ENCODE measurements around the gene CNTN4. TPM values are rescaled to one million over a fixed set of nuclear protein-coding genes. Genes with fewer than 3 reads are reported as not detected.

The CNTN4 gene
- total RNA-seq, 4 donors from 2014 or later, result 47.7 to 106 (median 83.3) TPM

DNA sequence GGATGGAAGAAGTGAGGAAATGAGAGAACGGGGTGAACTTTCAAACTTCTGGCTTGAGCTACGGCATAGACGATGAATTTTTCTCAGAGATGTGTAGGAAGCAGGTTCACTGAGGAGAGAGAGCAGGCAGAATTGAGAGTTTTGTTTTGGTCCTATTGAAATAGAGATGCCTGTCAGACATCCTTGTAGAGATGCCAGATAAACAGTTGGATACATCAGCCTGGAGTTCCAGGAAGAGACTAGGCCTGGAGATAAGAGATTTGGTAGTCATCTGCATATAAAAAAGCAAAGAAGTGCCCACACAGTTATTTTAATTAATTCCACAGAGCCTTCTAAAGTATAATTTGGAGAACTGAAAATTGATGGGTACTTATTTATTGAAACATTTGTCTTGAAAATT, 515.9 kb downstream of the CNTN4 start:
- WGBS, 2 donors, result 87 to 97% methylated on average over 3 of the region's 3 CpGs
- TF ChIP-seq, protein P1, sequence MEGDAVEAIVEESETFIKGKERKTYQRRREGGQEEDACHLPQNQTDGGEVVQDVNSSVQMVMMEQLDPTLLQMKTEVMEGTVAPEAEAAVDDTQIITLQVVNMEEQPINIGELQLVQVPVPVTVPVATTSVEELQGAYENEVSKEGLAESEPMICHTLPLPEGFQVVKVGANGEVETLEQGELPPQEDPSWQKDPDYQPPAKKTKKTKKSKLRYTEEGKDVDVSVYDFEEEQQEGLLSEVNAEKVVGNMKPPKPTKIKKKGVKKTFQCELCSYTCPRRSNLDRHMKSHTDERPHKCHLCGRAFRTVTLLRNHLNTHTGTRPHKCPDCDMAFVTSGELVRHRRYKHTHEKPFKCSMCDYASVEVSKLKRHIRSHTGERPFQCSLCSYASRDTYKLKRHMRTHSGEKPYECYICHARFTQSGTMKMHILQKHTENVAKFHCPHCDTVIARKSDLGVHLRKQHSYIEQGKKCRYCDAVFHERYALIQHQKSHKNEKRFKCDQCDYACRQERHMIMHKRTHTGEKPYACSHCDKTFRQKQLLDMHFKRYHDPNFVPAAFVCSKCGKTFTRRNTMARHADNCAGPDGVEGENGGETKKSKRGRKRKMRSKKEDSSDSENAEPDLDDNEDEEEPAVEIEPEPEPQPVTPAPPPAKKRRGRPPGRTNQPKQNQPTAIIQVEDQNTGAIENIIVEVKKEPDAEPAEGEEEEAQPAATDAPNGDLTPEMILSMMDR (IDR thresholded peaks at IDR 0.05), result no peak
- no peak for TF ChIP-seq EP300 (IDR thresholded peaks at IDR 0.05)
- TF ChIP-seq POLR2A (IDR thresholded peaks at IDR 0.05), result no peak

GRCh38 chr3:2615080-2615479, 516.4 kb downstream of the CNTN4 start:
- no peak for TF ChIP-seq EP300 (IDR thresholded peaks at IDR 0.05)
- TF ChIP-seq, protein P1 (IDR thresholded peaks at IDR 0.05), result no peak
- Histone ChIP-seq H3K9me3 (no peaks in the 10 kb centered on the region), H3K27me3 (no peaks in the 10 kb centered on the region), H3K27ac (no peak overlapping the region), H3K4me3 (no peak overlapping the region), H3K4me1 (no peaks in the 10 kb centered on the region), H3K36me3 (no peaks in the 10 kb centered on the region)
- no peak for DNase-seq (ENCODE audit: low spot score in 2 of 2)

More for the DNA sequence above, 515.9 kb downstream of the CNTN4 start:
- H3K4me1 ChIP-seq, result no peaks in the 10 kb centered on the region
- no peaks in the 10 kb centered on the region for H3K27me3 ChIP-seq
- no peaks in the 10 kb centered on the region for H3K9me3 ChIP-seq
- DNase-seq (ENCODE audit: low spot score in 2 of 2), result no peak
- no peak overlapping the region for H3K27ac ChIP-seq
- no peaks in the 10 kb centered on the region for H3K36me3 ChIP-seq
- H3K4me3 ChIP-seq, result no peak overlapping the region

DNA sequence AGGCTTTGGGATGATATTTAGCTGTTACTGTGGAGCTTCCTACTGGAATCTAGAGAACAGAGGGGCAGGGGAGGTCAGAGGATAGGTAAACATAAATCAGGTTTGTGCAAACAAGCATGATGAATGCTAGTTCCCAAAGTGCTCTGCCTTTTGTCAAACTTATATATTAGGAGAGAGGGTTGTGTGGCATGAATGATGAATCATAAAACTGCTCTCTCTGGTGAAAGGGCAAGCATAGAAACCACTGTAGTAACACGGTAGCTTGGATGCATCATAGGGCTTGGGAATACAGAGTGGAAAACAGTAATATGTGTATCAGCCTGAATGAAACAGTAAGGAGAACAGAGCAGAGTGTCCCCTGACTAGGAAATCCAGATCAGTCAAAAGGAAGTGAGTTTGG, 524.8 kb downstream of the CNTN4 start:
- Histone ChIP-seq H3K4me1 (no peaks in the 10 kb centered on the region), H3K4me3 (no peak overlapping the region), H3K27me3 (no peaks in the 10 kb centered on the region), H3K27ac (no peak overlapping the region), H3K36me3 (no peaks in the 10 kb centered on the region), H3K9me3 (no peaks in the 10 kb centered on the region)
- DNase-seq (ENCODE audit: low spot score in 2 of 2), result no peak
- 8 to 14% methylated on average over 1 of the region's 1 CpG for WGBS, 2 donors
- TF ChIP-seq POLR2A (IDR thresholded peaks at IDR 0.05) (no peak), EP300 (IDR thresholded peaks at IDR 0.05) (no peak)
- TF ChIP-seq, protein P1 (IDR thresholded peaks at IDR 0.05), result no peak

GRCh38 chr3:2628117-2628516, 529.5 kb downstream of the CNTN4 start:
- Histone ChIP-seq H3K36me3 (no peaks in the 10 kb centered on the region), H3K27me3 (no peaks in the 10 kb centered on the region), H3K4me1 (no peaks in the 10 kb centered on the region), H3K4me3 (no peak overlapping the region), H3K27ac (no peak overlapping the region), H3K9me3 (no peaks in the 10 kb centered on the region)
- DNase-seq (ENCODE audit: low spot score in 2 of 2), result no peak
- 78 to 82% methylated on average over 6 of the region's 6 CpGs for WGBS, 2 donors
- TF ChIP-seq EP300 (IDR thresholded peaks at IDR 0.05) (no peak), POLR2A (IDR thresholded peaks at IDR 0.05) (no peak)
- TF ChIP-seq, protein P1 (IDR thresholded peaks at IDR 0.05), result no peak

GRCh38 chr3:2635511-2635910, 536.8 kb downstream of the CNTN4 start:
- Histone ChIP-seq H3K9me3 (no peaks in the 10 kb centered on the region), H3K36me3 (no peaks in the 10 kb centered on the region), H3K27me3 (no peaks in the 10 kb centered on the region), H3K4me1 (no peaks in the 10 kb centered on the region), H3K27ac (no peak overlapping the region), H3K4me3 (no peak overlapping the region)
- DNase-seq (ENCODE audit: low spot score in 2 of 2), result no peak
- WGBS, 2 donors, result 83 to 92% methylated on average over 2 of the region's 2 CpGs
- TF ChIP-seq, protein P1 (IDR thresholded peaks at IDR 0.05), result no peak
- no peak for TF ChIP-seq POLR2A (IDR thresholded peaks at IDR 0.05)
- no peak for TF ChIP-seq EP300 (IDR thresholded peaks at IDR 0.05)

Measured in tibial nerve (tissue), 4 donors.